OCI-LY1 (cell line): ENCODE data around the gene GALNT9.

ENCODE experiments used
- EZH2 ChIP-seq: fragments of 200-600 bp; sonication (generic), shearing (Covaris generic); IDR thresholded peaks from 2 replicates; pipeline ENCODE4 v1.8.0; 2017; ENCODE audit warnings: borderline replicate concordance, mixed run types, mild to moderate bottlenecking, antibody characterized with exemption, low read length, moderate library complexity, mixed read lengths
- TF ChIP-seq, protein P1 (sequence below): fragments of 200-600 bp; sonication (generic), shearing (Covaris generic); IDR thresholded peaks from 2 replicates; pipeline ENCODE4 v1.5.1; 2017; ENCODE audit warnings: mild to moderate bottlenecking, antibody characterized with exemption, low read length, moderate library complexity, mixed read lengths

DNA sequence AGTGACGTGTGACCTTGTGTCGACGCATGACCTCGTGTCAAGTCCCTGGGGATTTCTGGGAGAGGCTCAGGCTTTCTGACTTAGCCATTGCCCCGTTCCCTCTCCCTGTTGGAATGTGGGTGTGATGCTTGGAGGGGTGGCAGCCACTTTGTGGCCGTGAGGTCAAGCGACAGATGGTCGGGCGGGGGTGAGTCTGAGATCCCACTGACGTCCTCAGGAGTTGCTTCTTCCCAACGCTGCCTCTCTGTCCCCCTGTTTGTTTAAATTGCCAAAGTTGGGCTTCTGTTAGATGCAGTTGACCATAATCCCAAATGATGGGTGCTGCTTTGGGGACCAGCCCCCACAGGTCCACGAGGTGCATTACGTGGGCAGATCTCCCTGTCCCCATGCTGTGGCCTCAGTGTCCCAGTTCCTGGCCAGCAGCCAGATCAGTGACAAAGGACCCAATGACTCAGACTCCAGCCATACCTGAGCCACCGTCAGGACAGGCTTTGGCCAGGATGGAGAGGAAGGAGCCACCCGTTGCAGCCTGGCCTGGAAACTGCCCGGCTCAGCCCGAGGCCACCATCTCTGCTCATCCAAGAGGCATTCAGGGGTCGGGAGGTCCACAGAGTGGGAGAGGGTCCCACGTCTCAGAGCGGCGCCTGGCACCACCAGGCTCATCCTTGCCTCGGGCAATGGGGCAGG, 34.4 kb upstream of the GALNT9 start:
- TF ChIP-seq, protein P1, sequence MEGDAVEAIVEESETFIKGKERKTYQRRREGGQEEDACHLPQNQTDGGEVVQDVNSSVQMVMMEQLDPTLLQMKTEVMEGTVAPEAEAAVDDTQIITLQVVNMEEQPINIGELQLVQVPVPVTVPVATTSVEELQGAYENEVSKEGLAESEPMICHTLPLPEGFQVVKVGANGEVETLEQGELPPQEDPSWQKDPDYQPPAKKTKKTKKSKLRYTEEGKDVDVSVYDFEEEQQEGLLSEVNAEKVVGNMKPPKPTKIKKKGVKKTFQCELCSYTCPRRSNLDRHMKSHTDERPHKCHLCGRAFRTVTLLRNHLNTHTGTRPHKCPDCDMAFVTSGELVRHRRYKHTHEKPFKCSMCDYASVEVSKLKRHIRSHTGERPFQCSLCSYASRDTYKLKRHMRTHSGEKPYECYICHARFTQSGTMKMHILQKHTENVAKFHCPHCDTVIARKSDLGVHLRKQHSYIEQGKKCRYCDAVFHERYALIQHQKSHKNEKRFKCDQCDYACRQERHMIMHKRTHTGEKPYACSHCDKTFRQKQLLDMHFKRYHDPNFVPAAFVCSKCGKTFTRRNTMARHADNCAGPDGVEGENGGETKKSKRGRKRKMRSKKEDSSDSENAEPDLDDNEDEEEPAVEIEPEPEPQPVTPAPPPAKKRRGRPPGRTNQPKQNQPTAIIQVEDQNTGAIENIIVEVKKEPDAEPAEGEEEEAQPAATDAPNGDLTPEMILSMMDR = no peak
- no peak for TF ChIP-seq EZH2
